Occipital lobe (tissue), 2 donors: Measurements from ENCODE around the gene CNTF. TPM values are rescaled to one million over a fixed set of nuclear protein-coding genes. Genes with fewer than 3 reads are reported as not detected.

Experiments used
- DNase-seq: peaks from one replicate; lab custom pipeline; 2025; lab: John Stamatoyannopoulos, UW
- total RNA-seq: library from RNA; depleted of rRNA; stranded (reverse); fragments of >200 nt; gene quantifications from one replicate; pipeline ENCODE4 v1.2.3, GENCODE V29; 2014

Gene CNTF
- total RNA-seq, 1 donor from 2014 or later = 2.7 TPM

GRCh38 chr11:58606930-58607714 is 15.3 kb upstream of the CNTF start:
- DNase-seq = no peak

DNA sequence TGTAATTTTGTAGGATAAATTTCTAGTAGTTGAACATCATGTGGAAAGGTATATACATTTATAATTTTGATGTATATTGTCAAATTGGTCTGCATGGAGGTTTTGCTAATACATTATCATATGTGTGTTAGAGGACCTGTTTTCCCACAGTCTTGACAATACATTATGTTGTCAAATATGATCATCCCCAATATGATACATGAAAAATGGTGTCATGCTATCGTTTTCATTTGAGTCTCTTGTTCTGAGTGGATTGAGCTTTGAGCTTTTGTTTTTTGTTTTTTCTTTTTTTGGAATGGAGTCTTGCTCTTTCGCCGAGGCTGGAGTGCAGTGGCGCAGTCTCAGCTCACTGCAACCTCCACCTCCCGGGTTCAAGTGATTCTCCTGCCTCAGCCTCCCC is 14.1 kb upstream of the CNTF start:
- no peak for DNase-seq

GRCh38 chr11:58609723-58610122 is 12.7 kb upstream of the CNTF start:
- no peak for DNase-seq

DNA sequence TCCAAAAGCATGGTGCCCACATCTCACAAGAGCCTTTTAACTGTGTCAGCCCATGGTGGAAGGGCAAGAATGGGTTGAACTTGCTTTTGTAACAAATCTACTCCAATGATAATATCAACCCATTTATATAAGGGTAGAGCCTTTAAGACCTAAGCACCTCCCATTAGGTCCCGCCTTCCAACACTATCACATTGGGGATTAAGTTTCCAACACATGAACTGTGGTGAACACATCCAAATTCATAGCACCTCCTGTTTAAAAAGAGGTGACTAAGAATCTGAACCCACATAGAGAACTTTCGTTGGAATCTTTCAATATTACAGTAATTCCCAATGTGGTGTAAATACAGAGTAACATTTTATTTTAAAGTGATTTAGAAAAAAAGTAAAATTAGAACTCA is 9.2 kb upstream of the CNTF start:
- no peak for DNase-seq

GRCh38 chr11:58615559-58615958 is 6.9 kb upstream of the CNTF start:
- DNase-seq = no peak

DNA sequence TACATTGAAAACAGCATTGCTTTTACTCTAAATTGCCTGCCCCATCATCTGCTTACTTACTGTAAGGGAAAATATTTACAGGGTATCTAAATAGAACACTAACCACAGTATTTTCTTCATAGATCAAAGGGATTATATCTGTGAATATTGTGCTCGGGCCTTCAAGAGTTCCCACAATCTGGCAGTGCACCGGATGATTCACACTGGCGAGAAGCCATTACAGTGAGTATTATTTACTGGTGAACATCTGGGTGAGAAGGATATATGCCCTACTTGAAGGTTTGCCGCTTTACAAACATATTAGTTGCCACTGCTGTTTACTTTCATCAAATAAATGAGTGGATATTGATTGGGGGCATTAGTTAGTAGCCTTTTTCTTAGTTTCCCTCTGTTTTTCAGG is 5.9 kb upstream of the CNTF start:
- DNase-seq = no peak

DNA sequence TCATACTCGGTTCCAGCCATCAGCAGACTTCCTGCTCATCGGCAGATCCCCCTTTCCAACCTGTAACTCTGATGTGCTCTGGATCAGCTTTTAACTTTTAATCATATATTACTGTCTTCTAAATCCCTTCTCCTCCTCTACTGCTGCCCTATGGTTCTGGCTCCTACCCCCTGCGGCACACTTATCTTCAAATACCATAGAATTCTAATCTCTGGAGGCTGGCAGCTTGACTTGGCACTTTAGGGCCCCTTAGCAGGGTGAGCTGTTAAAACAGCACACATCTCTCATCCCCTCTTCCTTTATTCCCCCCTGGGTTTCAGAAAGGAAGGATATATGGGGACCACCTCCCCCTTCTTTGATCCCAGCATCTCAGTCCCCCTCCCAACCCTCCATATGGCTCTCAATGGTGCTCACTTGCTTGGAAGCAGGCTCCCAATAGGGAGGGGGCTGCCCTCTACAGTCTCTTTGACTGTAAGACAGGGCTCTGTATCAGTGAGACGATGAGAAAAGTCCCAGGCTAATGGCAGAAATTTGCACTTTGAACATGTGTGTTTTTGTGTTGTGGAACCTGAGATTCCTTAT is 4.4 kb upstream of the CNTF start:
- DNase-seq = no peak

- DNase-seq = no peak
These were observed 741 bp upstream of the CNTF start for GRCh38 chr11:58621586-58622262.

DNA sequence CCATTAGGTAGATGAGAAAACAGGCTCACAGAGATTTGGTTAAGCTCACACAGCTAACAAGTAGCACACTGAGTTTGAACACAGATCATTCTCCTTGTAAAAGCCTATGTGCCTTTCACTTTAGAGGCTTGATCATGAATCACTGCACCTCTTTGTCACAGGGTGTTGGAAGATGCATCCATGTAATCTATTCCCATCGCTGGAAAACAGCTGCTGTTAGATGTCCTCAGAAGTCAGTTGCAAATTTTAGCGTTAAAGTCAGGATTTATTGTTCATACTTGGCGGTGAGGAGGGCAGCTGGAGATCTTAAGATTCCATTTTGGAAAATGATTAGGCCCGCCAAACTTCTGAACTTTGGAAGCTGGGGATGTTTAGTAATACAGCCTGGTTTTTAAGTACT is 2.6 kb downstream of the CNTF start:
- no peak for DNase-seq

GRCh38 chr11:58625826-58626460 is 3.5 kb downstream of the CNTF start:
- DNase-seq = no peak

GRCh38 chr11:58626934-58627483 is 4.5 kb downstream of the CNTF start:
- DNase-seq = no peak

DNA sequence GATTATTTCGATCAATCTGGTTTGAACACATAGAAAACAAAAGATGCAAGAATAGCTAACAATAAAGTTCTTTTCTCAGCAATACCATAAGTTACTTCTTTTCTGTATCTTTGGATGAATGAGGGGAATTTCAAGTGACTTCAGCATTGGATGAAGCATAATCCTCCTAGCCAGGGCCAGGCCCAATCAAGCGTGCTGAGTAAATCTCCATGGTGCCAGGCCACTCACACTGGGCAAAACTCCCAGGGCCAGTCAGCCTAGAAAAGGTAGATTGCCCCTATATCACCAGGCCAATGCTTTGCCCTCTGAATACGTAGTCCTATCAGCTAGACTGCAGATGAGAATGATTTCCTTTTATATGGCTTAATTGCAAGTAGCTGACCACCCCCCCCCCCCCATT is 6.0 kb downstream of the CNTF start:
- DNase-seq = no peak

GRCh38 chr11:58629857-58630256 is 7.4 kb downstream of the CNTF start:
- no peak for DNase-seq

GRCh38 chr11:58631378-58631777 is 8.9 kb downstream of the CNTF start:
- no peak for DNase-seq

GRCh38 chr11:58632510-58632909 is 10.0 kb downstream of the CNTF start:
- DNase-seq = no peak

GRCh38 chr11:58636587-58636986 is 14.1 kb downstream of the CNTF start:
- DNase-seq = no peak

GRCh38 chr11:58637371-58637770 is 14.9 kb downstream of the CNTF start:
- DNase-seq = no peak

- DNase-seq = no peak
These were observed 16.6 kb downstream of the CNTF start for GRCh38 chr11:58639103-58639502.

DNA sequence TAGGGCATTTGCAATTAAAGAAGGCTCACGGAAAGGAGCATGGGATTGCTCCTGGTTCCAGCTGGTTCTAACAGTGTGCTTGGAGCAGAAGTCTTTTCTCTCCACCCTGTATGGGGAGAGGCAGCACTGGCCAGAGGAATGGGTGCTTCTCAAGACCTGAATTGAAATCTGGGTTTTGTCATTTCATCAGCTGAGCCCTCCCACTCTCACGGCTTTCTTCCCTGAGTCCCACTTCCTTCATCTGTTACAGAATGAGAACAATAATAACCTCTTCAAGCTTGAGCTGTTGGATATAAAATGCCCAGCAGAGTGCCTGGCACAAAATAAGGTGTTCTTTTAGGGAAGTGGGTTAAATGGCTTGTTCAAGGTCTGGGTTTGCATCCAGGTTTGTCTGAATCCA is 17.2 kb downstream of the CNTF start:
- DNase-seq = no peak

- DNase-seq = no peak
These were observed 18.0 kb downstream of the CNTF start for GRCh38 chr11:58640386-58641023.

- DNase-seq = no peak
These were observed 18.9 kb downstream of the CNTF start for GRCh38 chr11:58641341-58641740.
